Inflammatory macrophage (primary cell): ENCODE measurements around the gene CAMK4.
"Not testable (repeated sequence)": the region's sequence is repeated elsewhere in the genome, so short reads cannot be mapped to it uniquely, and the experiment has no call there.

Source experiments
- DNase-seq, 2 donors: peaks; one replicate each; pipeline ENCODE4 v3.0.0-alpha.2; 2020 to 2022

CAMK4 gene

DNA sequence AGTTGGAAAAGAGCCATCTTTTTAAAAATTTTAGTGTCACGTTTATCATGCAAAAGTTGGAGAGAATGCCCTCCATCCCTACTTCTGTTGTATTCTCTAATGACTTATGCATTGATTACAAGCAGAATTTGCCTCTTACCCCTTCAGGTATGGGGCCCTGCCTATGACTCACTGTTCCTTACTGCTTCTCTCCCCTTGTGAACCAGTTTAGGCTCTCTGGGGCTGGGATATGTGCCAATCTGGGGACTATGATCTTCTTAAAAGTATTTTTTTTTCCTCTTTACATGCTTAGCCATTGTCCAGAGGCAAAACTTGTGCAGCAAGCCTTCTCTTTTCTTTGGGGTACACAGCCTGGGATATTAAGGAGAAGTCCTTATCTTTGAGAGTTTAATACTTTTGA, 37.4 kb downstream of the CAMK4 start:
- no peak for DNase-seq

DNA sequence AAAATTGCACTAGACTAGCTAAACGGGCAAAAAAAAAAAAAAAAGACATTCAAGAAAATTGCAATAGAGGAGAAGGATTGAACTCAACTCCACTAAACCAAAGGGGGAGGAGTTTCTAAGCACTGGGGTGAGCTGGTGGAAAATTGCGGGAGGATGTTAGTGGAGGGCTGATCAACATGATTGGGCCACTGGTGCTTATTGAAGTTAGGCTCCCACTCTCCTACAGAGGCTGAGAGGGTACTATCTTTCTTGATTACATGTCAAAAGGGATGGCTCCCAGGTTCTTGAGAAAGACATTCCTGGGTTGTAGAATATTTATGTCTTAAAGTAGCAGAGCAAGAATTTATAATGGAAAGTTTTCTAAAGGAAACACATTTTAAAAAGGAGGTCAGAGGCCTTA, 38.0 kb downstream of the CAMK4 start:
- DNase-seq: no peak

DNA sequence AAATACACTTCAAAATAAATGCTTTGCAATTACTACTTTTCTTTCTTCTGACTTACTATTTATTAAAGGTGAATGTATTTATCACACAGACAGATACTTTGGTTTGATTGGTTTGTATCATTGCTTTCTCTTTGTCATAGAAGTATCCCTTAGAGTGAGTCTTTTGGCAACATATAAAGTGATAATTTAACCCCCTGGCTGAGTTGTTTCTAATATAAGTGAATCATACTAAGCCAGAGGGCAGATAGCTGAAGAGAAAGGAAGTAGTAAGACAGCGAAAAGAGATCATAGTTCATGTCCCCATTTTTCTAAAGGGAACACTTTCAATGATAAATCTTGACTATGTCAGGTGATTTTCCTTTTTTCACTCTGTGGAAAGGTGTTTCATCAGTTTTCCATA, 38.6 kb downstream of the CAMK4 start:
- DNase-seq: no peak

DNA sequence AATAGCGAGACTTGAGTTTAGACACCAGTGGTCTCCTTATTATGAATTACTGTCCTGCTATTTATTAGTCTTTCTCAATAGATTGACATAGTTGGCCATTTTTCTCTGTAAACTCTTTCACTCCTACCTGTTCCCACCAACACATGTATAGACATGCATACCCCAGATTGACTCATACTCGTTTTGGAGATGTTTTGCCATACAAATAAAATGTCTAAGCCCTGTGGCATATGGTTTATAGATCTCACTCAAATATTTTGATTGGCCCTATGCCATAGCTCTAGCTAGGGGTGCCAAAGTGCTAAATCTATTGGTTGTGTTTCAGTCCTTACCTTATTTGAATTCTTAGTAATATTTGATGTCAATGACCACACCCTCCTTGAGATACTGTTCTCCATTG, 42.3 kb downstream of the CAMK4 start:
- DNase-seq: no peak

DNA sequence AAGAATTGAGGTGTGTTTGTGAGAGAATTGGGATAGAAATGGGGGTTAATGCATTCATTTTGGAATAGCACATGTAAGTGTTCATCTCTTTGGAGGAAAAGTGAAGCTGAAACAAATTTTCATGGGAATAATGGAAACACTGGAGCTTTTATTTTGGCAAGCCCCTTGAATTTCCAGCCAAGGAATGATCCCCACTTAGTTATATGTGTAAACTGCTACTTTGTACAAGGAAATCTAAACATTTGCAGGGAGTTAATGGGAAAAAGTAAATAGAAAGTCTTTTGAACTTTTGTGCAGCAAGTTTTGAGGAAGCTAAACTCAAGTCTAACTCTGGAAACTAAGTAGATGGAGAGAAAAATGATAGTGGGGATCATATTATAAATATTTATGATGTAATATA, 44.1 kb downstream of the CAMK4 start:
- no peak for DNase-seq

DNA sequence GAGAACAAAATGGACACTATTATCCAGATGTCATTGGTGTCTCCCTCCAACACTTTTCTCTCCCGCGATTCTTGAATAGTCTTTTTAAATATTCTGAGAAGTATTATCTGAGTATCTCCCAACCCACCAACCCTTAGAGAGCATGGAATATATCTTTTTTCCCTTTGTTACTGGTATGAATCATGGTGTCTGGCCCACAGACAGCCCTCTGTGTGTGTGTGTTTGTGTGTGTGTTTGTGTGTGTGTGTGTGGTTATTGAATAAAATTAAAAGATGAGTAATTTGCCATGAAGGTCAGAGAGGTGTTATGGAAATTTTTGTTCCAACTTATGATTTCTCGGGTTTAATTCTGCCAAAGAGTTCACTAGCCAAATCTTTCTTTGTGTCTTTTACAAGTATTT, 47.7 kb downstream of the CAMK4 start:
- DNase-seq: no peak

DNA sequence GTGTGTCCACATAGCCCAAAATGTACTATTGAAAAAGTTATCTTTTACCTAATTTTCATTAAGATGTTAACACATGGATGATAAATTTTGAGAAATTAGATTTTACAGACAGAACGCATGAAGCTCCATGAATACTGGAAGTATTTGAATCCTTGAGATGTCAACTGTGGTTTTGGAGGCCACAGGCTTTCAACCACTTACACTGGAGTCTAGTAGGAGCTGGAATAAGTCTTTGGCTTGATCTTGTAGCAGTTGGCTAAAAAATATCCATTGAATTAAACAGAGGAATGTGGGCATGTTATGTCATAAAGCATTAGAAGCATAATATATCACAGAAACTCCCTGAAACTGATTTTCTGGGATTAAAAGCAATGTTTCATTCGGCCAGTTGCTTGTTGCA, 52.9 kb downstream of the CAMK4 start:
- no peak for DNase-seq

DNA sequence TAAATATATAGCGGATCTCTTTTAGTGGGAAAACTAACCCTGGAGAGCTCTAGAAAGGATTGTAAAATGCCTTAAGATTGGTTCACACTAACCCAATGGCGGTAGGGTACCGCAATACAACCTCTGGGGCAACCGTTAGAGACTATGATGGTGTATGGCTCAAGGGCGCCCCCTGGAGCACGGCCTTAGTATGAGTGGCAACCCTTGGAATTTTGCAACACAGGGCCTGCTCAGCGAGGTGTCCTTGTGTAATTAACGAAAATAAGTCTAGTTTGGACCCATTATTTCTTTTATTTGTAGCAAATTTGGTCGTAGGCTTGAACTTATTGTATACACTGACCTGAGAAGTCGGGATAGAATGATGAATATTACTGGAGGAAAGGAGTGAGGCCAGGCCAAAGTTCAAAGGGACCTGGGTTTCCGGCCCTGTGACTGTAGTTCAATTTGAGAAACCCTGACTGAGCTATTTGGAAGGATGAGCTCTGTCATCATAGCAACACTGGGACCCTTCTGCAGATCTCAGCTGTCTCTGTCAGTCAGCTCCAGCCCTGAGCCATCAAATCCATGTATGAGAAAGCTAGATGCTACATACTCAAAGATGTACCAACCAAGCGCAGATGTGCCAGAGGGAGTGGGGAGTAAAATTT, 54.8 kb downstream of the CAMK4 start:
- peak; percentile 58 to 64 for DNase-seq

DNA sequence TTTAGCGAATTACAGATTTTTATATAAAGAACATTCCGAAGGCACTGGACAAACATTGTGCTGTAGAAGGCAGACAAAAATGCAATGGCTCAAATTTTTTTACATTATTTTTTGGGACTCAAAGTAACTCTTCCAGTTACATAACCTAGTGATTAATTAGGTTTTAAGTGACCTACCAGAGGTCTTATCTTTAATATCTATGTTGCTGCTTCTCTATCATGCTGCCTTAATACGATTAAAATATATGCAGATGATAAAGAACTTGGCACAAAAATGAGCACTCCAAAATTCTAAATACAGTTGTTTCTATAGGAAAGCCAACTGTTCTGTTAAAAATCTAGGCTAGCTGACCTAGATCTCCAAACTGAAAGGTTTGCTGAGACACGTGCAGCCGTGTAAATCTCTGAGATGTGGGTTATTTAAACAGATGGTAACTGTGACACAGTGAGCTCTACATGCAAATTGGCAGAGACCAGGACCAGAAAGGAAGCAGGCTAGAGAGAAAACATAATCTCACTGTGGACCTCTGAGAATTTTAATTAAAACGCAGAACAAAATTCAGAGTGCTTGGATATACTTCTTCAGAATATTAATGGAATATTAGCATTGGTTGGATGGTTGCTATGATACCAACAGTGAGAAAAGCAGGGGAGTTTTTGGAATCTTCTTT, 56.2 kb downstream of the CAMK4 start:
- DNase-seq: no peak

DNA sequence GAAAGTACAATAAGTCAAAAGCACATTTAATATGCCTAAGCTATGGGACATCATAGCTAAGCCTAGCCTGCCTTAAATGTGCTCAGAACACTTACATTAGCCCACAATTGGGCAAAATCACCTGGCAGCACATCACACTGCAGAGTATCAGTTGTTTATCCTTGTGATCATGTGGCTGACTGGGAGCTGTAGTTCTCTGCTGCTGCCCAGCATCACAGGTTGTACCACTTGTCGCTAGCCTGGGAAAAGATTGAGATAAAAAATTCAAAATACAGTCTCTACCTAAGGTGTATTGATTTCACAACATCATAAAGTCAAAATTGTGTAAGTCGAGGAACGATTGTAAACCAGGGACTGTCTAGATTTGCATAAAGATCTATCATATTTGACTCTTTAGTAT, 58.6 kb downstream of the CAMK4 start:
- DNase-seq: no peak

DNA sequence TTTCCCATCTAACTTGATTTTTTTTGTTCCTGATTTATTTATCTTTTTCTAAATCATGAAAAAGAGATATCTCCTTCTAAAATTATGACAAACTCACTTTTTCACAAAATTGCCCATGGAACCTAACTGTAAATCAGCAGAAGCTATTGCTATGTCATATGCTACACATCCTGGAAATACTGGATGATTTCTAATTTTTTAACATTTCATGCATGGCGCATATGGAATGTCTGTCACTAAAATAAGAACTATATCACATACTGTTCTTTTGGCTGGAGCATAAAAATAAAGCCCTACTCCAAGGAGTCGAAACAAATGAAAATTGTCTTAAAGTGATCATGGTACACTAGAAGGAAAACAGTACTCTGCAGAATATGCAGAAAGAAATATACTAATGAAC, 60.6 kb downstream of the CAMK4 start:
- DNase-seq: no peak

DNA sequence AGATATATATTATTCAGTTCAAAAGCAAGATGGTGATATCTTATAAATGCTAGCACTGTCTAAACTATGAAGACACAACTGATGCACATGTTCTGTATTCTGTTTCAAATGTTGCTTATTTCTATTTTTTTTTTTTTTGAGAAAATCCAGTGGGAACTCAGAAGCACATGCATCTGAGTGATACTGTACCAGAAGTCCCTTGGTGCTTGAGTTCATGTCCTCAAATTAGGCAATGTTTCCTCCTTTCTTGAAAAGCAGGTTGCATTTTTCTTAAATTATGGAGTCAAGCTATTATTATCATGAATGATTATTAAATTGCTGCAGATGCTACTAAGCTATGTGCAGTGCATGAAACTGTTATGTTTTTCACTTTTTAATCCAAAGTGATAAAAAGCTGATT, 70.4 kb downstream of the CAMK4 start:
- no peak for DNase-seq

DNA sequence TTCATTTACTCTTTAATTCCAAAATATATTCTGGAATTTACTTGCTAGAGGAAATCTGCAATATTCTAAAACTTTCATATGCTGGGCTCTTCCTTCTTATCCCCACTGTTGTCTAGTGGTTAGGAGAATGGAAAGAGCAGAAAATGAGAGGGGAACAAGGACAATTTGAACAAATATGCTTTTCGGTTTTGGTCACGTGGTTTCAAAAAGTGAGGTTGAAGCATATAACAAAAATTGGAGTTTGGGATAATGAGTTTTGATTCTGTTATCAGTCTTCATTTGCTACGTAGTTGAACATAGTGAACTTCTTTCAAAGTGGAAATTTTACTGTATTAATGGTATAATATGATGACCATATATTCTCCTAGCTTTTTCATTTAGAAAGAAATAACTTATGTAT, 71.5 kb downstream of the CAMK4 start:
- no peak for DNase-seq

DNA sequence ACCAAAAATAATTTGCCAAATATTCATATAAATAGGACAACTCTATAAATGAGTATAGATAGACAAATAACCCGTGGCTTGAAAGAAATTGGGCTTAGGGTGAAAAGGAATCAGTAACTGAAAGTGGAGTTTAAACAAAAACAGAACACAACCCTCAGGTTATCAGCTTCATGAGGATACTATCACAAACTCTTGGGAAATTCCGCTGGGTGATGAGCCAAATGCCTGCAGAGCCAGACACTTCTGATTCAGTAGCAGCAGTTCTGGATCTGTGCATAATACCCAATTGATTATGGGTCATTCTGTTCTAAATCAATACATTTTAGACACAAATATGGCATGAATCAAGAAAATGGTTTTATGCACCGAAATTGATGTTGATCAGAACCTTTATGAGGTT, 72.4 kb downstream of the CAMK4 start:
- no peak for DNase-seq

DNA sequence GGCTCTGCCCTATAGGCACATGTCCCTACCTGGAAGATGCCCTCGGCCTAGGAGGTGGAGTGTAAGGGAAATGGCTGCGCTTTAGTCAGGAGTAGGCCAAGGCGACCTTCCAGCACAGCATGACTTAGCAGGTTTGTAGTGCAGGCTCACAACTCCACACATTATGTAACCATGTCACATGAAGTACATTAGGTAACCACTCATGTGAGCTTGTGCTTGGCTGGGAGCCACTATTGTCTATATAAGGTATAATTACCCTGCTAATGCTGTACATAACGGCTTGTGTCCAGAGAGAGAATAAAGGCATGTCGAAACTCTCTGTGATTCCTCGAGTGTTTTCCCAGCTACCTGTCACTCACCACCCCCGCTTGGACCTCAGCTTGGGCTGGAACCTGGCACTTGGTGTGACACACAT, 74.9 kb downstream of the CAMK4 start:
- no peak for DNase-seq

DNA sequence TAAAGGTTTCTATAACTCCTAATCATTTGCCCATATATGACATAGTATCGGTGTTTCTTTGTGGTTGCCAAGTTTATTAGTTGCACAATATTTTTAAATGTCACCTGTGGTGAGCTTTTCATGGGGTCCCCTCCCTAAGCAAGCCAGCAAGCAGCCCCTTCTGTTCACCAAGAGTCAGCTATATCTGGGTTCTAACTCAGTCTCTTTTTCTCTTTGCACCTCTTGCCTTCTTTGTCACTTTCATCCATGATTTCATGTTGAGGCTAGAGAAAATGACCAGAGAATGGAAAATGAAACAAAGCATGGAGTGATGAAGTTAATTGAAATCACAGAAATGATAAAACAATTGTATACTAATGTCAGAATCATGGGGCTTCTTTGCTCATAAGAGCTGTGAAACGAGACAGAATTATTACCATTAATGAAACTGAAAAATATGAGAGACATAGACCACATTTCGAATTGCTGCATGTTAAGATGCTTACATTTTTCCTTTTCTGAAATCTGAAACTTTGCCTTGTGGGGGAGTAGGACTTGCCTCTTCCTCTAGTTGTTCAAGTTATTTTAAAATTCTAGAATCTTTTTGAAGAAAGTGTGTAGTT, 75.7 kb downstream of the CAMK4 start:
- DNase-seq: no peak

DNA sequence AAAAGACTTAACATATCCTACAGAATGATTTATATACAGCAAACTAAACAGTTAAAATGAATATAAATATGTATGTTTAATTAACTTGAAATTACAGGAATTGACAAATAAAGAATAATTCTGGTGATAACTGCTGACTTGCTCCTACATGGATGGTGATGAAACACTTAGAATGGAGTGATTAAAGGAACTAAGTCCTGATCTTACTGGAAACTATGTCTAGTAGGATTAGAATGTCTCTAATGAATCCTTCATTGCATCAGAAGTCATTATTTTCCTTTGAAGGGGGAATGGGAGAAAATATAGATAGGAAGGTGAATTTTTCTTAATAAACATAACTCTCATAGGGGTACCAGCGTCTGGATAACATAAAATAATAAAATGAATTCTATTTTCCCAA, 77.1 kb downstream of the CAMK4 start:
- DNase-seq: no peak

DNA sequence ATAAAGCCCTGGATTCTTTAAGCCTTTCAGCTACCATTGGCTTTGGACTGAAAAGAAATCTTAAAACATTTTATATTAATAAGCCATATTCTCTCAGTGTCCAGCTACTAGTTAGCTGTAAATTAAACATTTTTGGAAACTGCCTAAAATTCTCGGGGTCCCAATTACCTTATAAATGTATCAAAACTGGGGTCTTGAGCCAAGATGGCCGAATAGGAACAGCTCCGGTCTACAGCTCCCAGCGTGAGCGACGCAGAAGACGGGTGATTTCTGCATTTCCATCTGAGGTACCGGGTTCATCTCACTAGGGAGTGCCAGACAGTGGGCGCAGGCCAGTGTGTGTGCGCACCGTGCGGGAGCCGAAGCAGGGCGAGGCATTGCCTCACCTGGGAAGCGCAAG, 77.9 kb downstream of the CAMK4 start:
- DNase-seq: not testable (repeated sequence)

DNA sequence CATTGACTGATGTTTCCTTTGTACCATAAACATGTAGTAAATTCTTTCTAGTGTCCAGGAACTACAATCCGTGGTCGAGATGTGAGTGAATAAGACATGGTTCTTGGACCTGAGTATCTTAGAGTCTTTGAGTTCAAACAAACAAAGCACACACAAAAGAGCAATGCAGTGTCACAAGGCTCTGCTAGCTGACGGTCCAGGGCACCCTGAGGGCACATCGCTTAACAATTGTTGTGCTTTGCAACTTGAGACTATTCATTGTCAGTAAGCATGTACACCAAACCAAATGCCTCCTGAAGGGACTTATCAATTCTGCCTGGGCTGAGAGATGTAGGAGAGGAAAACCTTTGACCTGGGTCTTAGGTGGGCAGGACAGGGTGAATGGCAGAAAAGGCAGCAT, 84.8 kb downstream of the CAMK4 start:
- DNase-seq: no peak

DNA sequence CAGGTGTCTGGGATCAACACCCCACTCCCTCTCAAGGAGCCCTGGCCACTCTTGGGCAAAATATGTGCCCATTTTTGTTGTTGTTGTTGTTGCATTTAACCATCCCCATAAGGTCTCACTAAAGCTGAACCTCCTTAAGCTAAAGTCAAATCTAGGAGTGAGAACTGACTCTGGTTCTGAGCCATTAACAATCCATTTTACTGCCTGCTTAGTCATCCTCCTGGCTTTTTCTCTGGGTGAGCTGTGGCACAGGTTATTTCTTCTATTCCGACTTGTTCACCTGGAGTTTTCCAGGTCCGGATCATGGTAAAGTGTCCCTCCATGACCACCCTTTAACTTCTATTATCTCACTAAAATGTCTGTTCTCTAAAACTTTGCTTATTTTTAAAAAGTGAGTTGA, 85.2 kb downstream of the CAMK4 start:
- DNase-seq: no peak

DNA sequence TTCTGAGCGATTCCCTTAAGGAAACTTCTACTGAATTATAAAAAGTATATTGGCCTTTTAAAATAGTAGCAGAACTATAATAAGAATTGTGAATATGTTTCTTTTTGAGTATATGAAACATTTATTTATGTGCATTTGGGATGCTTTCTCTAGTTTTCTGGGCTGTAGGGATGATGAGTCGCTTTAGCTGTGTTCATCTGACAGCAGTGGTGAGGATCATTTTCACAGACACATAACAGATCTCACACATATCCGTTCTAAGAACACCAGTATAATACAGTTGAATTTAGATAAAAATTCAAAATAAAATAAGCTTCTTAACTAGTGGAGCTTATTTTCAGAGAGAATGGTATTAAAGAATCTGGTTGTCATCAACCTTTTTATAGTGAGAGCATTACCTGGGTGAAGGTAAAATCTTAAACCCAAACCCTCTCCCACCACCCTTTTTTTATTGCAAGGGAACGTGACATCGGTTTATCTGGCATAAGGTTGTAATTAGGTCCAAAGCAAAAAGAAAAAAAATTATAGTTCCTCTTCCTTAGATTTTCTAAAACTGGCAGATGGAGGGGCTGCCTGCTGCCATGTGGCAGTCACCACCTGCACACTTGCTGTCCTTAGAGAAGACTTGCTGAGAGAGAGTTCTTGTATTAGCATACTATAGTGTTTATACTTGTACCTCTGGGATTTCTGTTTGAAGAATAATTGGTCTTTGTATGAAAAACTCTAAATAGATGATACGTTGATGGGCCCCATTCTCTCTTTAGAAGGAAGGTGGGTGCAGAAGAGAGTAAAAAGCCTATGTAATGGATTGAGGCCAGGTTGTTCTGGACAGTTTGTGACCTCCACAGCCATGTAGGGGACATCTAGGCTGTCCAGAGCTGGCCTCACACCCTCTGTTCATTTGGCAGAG, 86.8 kb downstream of the CAMK4 start:
- no peak for DNase-seq

DNA sequence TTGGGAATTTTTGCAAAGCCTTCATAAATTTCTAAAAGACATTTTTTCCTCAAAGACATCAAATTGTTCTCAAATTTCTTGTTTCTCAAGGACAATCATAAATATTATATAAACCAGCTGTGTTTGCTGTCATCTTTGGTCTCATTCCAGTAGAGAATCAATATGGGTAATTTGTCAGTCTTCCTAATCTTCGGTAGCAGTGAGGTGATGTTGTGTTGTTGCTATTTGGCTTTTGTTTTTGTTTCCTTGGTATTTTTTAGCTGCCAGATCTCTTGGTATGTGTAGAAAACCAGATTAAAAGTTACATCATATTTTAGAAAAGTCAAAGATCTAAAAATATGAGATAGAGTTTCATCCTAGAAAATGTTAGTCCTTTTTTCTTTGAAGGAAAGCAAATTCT, 87.5 kb downstream of the CAMK4 start:
- no peak for DNase-seq

DNA sequence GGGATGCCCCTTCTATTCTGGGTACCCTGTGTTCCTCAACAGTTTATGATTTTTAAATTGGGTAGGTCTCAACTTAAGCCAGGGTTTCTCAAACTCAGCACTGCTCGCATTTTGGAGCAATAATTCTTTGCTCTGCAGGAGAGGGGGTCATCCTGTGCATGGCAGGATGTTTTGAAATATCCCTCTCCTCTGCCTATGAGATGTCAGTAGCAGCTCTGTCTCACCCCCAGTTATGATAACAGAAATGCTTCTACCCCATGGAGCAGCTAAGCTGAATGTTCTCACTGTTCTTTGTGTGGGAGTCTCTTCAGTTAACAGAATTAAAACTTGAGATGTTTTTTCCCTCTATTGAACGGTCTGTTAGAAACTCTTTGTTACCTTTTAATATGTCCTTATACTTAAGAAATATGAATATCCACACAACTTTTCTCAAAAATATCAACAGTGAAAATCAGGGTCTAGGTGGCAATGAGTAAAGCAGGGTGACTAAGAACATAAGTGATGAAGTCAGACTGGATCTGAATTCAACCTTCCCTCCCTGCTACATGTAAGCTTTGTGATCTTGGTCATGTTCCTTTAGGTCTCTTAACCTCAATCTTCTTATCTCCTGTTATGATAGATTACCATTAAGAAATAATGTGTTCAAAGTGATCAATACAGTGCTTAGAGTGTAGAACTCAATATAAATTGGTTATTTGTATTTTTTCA, 89.0 kb downstream of the CAMK4 start:
- no peak for DNase-seq
